Stimulated activated CD4-positive, alpha-beta T cell treated with anti-CD3 and anti-CD28 coated beads, Interleukin-1b, Interleukin-23, amount 100 ng/mL, for 4 hours (primary cell): ENCODE data around the gene SRMS.

Experiments used
- DNase-seq, 2 donors: peaks; one replicate each; pipeline ENCODE4 v3.0.0-alpha.2; 2020; ENCODE audit warnings: low read depth in 2 of 2

Gene SRMS

GRCh38 chr20:63539092-63539430, 8.5 kb downstream of the SRMS start:
- no peak for DNase-seq

GRCh38 chr20:63538204-63539091, 9.1 kb downstream of the SRMS start:
- DNase-seq = no peak

- peak; percentile 85 to 92 for DNase-seq
Observed at GRCh38 chr20:63537525-63538203, 9.9 kb downstream of the SRMS start.

GRCh38 chr20:63536997-63537524, 10.5 kb downstream of the SRMS start, which contains the start of gene PTK6:
TSS of gene PTK6 (minus strand) at chr20:63537376. CDS start at chr20:63537314, 62 bp downstream.
- no peak for DNase-seq

GRCh38 chr20:63536241-63536977, 11.1 kb downstream of the SRMS start:
- no peak for DNase-seq

GRCh38 chr20:63534831-63535651, 12.5 kb downstream of the SRMS start:
- no peak for DNase-seq

GRCh38 chr20:63534427-63534830, 13.1 kb downstream of the SRMS start:
- DNase-seq = no peak

GRCh38 chr20:63533871-63534393, 13.6 kb downstream of the SRMS start:
- no peak for DNase-seq

- DNase-seq = no peak
Observed at GRCh38 chr20:63533388-63533787, 14.2 kb downstream of the SRMS start.

GRCh38 chr20:63532449-63532971, 15.0 kb downstream of the SRMS start:
- no peak for DNase-seq

GRCh38 chr20:63531686-63532448, 15.7 kb downstream of the SRMS start:
- no peak for DNase-seq

- DNase-seq = no peak
Observed at GRCh38 chr20:63530788-63531160, 16.8 kb downstream of the SRMS start.

- DNase-seq = no peak
Observed at GRCh38 chr20:63529861-63530787, 17.4 kb downstream of the SRMS start.

- no peak for DNase-seq
Observed at GRCh38 chr20:63529180-63529860, 18.2 kb downstream of the SRMS start.

- no peak for DNase-seq
Observed at GRCh38 chr20:63527184-63527583, 20.4 kb downstream of the SRMS start.

GRCh38 chr20:63525971-63526370, 21.6 kb downstream of the SRMS start:
- no peak for DNase-seq

GRCh38 chr20:63525185-63525584, 22.4 kb downstream of the SRMS start:
- DNase-seq = no peak

GRCh38 chr20:63522981-63523611, 24.5 kb downstream of the SRMS start:
- DNase-seq = no peak
